Measurements from ENCODE around the gene XYLT1.

- TF ChIP-seq EZH2phosphoT487 (IDR thresholded peaks at IDR 0.05; ENCODE audit: borderline replicate concordance, low read length) (no peak), EZH2 (IDR thresholded peaks at IDR 0.05; ENCODE audit: low read length, unreplicated experiment) (no peak), CTCF (conservative IDR thresholded peaks at IDR 0.05; ENCODE audit: low read depth, low read length) (no peak)
Measured at GRCh38 chr16:17354685-17355084, 116.1 kb downstream of the XYLT1 start.
